Gastrocnemius medialis (tissue), 4 donors: Measurements from ENCODE around the gene COPS8.

Source experiments
- POLR2A ChIP-seq, 2 donors: fragments of 450-650 bp; IDR thresholded peaks; one replicate each; pipeline ENCODE4 v1.6.1; 2017; ENCODE audit warnings: antibody characterized with exemption in 2 of 2, mild to moderate bottlenecking in 2 of 2, moderate library complexity in 2 of 2
- TF ChIP-seq, protein P1 (sequence below), 5 experiments: fragments of 450-650 bp in 3 of 5; fragments of 200-600 bp in 2 of 5; sonication (generic) in 2 of 5; IDR thresholded peaks in 4 of 5; conservative IDR thresholded peaks in 1 of 5; 1 replicate in 4 of 5; 2 replicates in 1 of 5; pipeline ENCODE4 v1.5.1; 2016 to 2019; ENCODE audit warnings: antibody characterized with exemption in 5 of 5, mild to moderate bottlenecking in 3 of 5, moderate library complexity in 3 of 5

DNA sequence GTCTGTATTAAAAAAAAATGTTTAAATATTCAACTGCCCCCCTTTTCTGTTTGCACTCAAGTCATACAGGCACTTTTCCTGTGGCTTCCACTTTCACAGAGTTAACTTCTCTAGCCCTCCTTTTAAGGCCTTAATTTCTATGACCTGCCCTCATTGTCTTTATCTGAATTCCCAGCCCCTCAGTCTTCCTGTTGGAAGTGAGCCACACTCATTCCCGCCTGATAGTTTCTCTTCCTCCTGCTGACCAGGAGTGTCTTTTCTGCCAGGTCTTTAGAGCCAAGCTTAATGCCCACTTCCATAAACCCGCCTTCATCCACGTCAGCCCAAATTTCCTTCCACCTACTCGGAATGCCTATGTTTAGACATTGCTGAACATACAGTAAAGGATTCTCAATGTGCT lies 10.5 kb downstream of the COPS8 start:
- no peak for TF ChIP-seq POLR2A (IDR thresholded peaks at IDR 0.05)
- TF ChIP-seq, protein P1, sequence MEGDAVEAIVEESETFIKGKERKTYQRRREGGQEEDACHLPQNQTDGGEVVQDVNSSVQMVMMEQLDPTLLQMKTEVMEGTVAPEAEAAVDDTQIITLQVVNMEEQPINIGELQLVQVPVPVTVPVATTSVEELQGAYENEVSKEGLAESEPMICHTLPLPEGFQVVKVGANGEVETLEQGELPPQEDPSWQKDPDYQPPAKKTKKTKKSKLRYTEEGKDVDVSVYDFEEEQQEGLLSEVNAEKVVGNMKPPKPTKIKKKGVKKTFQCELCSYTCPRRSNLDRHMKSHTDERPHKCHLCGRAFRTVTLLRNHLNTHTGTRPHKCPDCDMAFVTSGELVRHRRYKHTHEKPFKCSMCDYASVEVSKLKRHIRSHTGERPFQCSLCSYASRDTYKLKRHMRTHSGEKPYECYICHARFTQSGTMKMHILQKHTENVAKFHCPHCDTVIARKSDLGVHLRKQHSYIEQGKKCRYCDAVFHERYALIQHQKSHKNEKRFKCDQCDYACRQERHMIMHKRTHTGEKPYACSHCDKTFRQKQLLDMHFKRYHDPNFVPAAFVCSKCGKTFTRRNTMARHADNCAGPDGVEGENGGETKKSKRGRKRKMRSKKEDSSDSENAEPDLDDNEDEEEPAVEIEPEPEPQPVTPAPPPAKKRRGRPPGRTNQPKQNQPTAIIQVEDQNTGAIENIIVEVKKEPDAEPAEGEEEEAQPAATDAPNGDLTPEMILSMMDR (IDR thresholded peaks at IDR 0.05 in 4 of 5, conservative IDR thresholded peaks at IDR 0.05 in 1 of 5), result no peak
